Fibroblast of lung (primary cell): ENCODE results near the gene TNNI3K.

ENCODE experiments used
- CTCF ChIP-seq, 2 donors: IDR thresholded peaks in 1 of 2; conservative IDR thresholded peaks in 1 of 2; 1 replicate in 1 of 2; 2 replicates in 1 of 2; pipeline ENCODE4 v1.5.1; 2011 to 2012; ENCODE audit warnings: low read length in 2 of 2, control low read depth in 1 of 2, inconsistent platforms in 1 of 2, low read depth in 1 of 2, mild to moderate bottlenecking in 1 of 2
- EZH2 ChIP-seq: IDR thresholded peaks from 2 replicates; pipeline ENCODE4 v1.5.1; 2012; ENCODE audit warnings: low read length, control low read depth, mild to moderate bottlenecking; ENCODE audit errors: missing control alignments

- TF ChIP-seq CTCF (conservative IDR thresholded peaks at IDR 0.05 in 1 of 2, IDR thresholded peaks at IDR 0.05 in 1 of 2; ENCODE audit: low read depth in 1 of 2, low read length in 2 of 2): no peak
- no peak for TF ChIP-seq EZH2
Observed at GRCh38 chr1:74197255-74197654, 37.9 kb upstream of the TNNI3K start.
